CD1c-positive myeloid dendritic cell (primary cell): ENCODE data around the gene ZNHIT3.
"Not testable (repeated sequence)": the region's sequence is repeated elsewhere in the genome, so short reads cannot be mapped to it uniquely, and the experiment has no call there.

Source experiments
- DNase-seq: peaks from one replicate; pipeline ENCODE4 v3.0.0-alpha.2; 2016; ENCODE audit errors: extremely low spot score

Gene ZNHIT3

DNA sequence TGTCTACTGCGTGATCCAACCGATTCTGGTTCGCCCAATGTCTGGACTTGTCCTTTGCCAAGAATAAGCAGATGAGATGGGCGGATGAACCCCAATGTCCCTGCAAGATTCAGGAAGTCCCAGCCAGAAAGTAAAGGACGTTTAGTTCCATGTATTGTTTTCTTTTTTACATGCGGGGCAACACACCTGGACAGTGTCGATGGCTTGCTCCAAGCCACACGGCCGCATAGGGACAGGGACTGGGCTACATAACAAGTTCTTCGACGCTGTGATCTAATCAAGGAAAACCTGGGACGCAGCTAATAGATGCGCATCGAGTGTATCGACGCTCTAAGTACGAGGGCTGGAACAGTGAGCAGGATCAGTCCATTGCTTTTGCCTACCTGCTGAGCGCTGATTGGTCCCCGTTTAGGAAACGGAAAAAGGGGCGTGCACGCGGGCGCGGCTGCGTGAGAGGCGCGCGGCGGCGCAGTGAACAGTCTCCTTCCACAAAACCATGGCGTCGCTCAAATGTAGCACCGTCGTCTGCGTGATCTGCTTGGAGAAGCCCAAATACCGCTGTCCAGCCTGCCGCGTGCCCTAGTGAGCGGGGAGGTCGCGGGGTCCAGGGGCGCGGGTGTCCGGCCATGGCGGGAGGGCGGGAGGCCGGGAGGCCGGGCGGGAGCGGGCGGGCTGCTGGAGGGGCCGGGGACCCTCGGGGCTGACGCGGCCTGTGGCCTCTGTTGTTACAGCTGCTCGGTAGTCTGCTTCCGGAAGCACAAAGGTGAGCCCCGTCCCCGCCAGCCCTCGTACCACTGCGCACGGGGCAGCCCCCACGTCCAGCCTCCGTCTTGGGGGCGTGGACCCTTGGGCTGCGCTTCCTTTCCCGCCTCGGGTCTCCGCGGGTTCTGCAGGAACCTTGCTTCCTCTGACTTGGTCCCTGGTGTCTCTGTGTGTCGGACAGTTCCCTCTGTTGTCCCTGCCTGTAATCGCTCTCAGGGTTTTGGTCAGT, at the start of gene ZNHIT3:
Gene ZNHIT3 (plus strand): TSS at position 478 of the 991 bp plus-strand sequence. CDS start 19 bp downstream, at position 497.
- peak; percentile 96 for DNase-seq

DNA sequence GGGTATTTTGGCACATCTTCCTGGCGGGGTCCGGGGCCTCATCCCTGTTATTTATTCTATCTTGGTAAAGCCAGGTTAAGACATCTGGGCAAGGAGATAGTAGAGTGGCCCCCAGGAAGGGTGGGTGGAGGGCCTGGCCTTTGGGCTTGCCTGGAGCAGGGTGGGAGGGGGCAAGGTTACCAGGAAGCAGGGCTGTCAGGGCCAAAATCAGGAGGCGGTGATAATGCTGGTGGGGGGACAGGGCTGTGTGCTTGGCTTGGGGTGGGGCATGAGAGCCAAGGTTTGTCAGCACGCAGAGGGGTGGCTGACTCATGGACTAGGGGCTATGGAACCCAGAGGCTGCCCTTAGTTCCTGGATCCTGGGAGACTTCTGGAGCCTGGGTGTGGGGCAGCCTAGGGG, 44.7 kb upstream of the ZNHIT3 start:
- DNase-seq, result not testable (repeated sequence)

DNA sequence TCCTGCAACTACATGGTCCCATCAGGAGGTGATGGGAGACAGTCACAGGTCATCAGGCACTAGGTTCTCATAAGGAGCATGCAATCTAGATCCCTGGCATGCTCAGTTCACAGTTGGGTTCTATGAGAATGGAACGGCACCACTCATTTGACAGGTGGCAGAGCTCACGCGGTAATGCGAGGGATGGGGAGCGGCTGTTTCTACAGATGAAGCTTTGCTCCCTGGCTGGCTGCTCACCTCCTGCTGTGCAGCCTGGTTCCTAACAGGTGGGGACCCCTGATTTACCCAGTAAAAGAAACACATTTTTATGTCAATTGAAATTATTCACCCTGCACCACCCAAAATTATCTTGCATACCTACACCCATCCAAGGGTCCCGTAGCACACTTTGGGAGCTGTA, 42.7 kb upstream of the ZNHIT3 start:
- DNase-seq, result no peak

DNA sequence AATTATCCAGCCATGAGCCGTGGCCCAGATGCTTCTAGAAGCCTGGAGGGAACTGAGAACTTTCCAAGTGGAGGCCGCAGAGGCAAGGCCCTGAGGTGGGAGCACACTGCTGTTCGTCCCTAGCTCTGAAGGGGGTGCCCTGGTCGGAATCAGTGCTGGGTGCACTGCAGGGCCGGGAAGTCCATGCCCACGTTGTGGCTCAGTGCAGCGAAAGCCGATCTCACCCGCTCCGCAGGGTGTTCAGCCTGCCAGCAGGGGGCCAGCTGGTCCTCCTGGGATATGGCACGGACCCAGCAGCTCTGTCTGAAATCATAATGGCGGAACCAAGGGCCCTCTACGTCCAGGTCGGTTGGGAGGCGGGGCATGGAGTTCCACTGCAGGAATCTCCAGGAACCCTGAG, 36.5 kb upstream of the ZNHIT3 start:
- not testable (repeated sequence) for DNase-seq

DNA sequence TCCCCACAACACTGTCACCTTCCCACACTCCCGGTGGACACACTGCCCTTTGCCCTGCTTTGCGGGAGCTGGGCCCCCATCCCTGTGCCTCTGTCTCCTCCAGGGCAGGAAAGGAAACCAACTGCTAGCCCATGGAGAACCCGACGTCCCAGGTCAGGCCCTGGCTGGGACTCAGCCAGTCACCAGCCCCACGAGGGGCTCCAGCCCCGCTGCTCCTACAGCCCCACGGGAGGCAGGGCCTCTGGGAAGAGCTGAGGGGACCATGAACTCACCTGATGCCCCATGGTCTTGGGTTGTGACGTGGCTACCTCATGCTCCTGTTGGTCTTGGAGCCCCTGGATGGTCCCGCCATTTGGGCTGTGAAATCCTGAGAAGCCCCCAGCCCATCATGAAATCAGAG, 33.6 kb upstream of the ZNHIT3 start:
- DNase-seq, result not testable (repeated sequence)

DNA sequence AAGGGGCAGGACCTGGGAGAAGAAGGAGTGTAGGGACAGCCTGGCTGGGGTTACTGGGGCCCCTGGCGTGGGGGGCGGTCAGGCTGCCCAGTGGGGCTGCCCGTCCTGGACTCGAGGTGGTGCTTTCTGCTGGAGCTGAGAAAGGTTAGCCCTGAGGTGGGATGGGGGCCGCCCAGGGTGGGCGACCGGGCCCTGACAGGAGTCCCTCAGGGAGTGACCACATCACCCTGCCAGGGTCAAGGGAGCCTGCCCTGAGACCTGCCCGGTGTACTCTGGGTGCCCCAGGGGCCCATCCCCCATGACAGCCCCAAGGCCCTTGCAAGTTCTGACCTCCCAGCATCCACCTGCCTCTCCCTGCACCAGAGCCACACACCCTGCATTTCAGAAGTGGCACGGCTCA, 28.8 kb upstream of the ZNHIT3 start:
- DNase-seq, result not testable (repeated sequence)

DNA sequence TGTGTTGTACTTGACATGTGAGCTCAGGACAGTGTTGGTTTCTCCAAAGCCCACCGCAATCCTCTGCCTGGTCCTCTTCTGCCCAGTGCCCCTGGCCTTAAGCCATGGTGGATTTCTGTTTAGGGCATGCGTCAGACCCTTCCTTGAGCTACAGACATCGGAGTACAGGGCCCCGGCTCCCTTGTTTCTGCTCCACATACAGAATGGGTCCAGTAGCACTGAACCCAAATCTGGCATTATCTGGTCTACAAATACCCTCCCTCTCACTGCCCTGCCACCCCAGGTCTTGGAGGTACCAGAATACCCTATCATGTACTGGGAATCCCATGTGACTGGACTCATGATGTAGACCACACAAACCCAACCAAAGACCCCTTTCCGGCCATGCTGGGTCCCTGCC, 27.4 kb upstream of the ZNHIT3 start:
- no peak for DNase-seq

DNA sequence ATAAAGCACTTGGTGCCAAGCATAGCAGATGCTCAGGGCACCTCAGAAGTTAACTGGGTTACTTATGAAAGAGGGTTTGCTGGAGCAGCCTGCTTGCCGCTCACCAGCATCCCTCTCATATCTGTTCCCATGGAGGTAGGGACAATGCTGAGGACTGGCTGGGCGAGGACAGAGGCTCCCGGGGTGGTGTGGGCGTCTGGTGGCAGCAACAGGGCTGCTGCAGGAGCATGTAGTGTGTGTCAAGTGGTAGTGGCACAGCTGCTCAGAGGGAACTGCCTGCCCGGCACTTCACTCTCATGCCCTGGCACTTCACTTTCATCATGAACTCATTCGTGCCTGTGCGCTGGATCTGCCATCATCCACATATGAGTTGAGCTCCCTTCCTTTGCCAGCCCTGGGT, 26.9 kb upstream of the ZNHIT3 start:
- no peak for DNase-seq

DNA sequence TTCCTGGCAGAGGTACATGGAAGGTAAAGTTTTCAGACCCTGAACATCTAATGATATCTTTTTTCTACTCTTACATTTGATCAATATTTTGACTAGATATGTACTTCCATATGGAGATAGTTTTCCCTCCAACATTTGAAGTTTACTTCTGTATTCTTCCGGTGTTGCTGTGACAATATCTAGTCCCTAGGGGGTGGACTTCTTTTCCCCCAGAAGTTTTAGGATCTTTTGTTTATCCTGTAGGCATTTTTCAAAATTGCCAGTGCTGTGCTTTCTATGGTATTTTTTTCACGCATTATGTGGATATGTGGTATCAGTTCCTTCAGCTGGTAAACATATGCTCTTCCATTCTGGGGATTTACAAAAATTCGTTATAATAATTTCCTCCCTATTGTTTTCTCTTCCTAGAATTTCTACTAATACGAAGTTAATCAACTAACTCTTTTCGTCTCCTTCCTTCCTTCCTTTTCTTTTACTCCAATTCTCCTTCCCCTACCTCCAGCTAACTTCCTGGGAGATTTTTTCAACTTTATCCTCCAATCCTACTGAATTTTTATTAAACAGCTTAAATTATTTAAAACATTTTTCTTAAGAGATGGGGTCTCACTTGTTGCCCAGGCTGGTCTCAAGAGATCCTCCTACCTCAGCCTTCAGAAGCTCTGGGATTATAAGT, 26.1 kb upstream of the ZNHIT3 start:
- DNase-seq, result no peak

DNA sequence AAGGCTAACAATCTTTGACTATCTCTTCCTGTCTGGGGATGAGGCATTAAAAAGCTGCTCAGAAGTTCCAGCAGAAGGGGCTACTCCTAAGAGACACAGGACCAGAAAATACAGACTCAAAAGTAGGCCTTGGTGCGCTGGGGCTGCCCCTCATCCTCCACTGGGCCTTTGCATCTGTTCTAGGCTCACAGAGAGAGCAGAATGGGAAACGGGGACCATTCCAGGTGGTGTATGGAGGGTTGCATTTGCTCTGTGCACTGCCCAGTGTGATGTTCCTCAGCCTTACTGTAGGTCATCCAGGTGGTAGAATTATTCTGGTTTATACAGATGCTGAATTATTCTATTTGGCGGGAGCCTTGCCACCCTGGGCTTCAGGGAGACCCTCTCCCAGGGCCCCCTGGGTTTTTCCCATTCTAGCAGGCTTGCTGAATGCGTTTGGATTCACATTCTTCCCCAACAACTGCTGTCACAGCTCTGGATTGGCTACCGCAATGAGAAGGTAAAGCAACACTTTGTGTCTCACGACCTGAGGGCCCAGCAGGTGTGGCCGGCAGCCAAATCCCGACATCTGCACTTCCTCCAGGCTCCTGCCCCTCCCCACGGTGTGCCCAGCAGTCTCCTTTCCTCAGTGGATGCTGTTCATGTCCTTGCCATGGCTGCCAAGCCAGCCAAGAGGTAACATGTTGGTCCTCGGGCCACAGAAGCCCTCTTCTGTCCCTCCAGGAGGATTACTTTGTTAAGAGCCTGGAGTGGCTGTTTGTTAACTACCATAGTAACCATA, 25.0 kb upstream of the ZNHIT3 start:
- DNase-seq, result no peak

DNA sequence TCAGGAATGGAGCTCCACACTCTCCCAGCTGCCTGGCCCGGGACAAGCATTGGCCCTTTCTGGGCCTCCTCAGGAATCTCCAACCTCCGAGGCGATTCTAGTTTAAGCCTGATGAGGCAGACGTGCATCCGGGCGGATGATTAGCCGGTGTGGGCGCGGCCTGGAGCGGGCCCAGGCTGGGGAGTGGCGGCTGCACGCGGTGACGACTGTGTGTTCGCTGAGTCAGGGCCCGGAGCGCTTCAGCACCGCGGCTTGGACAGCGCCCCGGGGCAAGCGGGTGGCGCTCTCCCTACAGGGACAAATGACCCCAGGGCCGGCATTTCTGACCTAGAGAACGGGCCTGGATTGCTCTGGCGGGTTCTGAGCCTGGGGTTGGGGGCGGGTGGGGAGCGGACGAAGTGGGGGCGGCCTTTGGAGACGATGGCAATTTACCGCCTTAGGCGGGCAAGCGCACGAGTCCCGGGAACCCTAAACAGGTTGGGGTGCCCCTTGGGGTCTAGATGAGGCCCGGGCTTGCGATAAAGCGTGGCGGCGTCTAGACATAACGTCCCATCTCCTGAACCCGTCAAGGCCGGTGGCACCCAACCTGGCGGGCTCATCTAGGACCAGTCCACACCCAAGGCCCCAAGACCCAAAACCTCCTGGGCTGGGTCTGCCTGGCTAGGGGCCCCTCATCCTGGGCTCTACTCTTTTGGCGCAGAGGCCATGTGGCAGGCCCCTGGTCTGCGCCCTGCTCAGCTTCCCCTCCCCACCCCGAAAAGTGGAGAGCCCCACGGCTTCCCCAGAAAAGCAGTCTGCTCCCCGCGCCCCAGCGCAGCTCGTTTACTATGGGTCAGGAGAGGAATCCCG, 22.3 kb upstream of the ZNHIT3 start:
- DNase-seq, result peak; percentile 73

DNA sequence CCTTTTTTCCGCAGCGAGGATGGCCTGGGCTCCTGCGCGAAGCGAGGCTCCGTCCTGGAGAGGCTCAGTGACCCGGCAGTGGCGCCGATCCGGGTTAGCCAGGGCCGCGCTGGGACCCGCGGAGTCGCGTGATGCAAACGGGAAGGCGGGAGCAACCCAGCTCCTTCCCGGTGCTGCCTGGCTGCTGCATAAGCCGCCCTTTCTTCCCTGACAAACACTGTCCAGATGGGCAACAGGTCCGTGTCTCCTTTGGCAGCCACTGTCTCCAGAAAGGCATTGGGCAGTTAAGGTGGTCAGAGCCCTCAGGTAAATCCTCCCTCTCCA, 21.8 kb upstream of the ZNHIT3 start:
- DNase-seq, result no peak

DNA sequence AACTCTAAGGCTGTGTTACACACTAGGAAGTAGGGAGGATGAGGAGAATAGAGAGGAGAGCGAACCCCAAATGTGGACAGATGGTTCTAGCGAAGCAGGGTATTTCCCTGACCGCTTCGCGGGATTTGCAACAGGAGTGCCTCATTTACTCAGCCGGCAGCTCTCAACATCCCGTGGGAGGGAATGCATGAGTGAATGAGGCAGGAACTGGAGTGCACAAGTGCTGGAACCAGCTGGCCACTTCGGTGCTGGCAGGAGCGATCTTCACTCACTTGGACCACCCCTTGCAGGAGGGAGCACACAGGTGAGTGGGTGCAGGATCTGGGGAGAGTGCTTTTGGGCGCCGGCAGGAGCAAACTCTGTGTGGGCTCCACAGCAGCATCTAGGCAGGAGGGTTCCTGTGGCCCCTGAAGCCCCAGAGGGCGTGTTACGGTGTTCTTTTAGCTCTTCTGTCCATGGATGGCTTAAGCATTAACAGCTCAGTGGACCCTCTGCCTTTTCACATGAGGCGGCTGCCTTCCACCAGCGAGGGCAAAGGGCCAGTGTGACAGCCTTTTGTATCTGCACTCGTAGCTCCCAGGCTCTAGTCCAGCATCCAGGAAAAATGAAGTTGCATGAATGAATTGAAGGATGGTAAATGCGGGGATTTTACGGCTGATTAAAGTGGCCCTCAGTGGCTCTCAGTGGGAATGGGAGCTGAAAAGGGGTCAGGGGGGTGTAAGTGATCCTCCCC, 17.4 kb upstream of the ZNHIT3 start:
- no peak for DNase-seq

DNA sequence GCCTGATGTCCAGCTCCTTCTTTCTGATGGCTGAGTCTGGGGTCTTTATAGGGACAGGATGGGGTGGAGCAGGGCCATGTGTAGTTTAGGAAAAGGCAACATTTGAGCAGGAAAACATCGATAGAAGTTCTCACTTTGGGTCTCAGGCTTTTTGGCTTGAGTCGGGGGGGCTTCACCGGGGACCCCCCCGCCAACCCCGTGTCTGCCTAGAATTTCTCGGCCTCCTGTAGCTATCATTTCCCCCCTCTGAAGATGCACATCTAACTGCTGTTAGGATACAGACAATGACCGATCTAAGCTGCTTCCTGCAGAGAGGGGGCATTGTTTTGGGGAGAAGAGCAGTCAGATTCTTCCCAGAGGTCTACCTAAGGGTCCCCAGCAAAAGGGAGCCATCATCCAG, 16.7 kb upstream of the ZNHIT3 start:
- no peak for DNase-seq

DNA sequence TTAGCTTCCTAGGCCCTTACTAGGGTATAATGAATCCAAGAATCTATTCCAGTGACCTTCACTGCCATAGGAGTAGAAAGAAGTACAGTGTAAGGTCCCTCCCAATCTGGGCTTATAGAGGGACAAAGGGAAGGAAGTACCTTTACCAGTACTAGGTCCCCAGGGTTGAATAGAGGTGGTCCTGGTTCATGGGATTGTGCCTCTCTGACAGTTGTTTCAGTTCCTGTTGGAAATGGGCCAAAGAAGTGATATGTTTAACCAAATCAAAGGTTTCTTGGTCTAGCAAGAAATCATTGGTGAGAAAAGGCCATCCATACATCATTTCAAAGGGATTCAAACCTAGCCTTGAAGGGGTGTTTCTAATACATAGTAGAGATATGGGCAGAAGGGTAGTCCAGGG, 16.0 kb upstream of the ZNHIT3 start:
- DNase-seq, result no peak

DNA sequence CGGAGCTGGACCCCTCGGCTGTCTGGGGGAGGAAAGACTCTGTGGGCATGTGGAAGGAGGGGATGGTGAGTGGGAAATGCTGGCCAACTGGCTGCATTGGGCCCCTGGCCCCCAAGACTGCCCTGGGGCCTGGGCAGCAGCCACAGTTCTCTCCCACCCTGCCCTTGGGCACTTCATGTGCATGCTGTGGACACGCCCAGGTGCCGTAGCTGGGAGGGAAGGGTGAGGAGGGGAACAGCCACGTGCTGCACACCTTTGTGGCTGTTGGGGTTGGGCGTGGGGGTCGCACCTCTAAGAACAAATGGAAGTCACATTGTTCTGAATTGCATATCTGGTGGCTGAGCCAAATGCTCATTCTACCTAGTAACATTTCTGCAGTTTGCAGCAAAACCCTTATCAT, 11.9 kb upstream of the ZNHIT3 start:
- DNase-seq, result no peak

DNA sequence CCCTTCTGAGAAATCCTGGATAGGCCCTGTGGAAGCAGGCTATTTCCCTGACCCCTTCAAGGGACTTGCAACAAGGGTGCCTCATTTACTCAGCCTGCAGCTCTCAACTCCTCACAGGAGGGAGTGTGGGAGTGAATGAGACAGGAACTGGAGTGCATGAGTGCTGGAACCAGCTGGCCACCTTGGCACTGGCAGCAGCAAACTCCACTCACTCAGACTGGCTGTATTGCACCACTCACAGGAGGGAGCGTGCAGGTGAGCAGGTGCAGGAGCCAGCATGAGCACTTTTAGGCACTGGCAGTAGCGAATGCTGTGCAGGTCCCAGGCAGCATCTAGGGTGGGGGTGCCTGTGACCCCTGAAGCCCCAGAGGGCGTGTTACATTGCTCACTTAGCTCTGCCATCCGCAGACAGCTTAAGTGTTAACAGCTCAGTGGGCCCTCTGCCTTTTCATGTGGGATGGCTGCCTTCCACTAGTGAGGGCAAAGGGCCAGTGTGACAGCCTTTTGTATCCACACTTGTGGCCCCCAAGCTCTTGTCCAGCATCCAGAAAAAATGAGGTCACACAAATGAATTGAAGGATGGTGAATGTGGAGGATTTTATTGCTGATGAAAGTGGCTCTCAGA, 11.0 kb upstream of the ZNHIT3 start:
- DNase-seq, result no peak

DNA sequence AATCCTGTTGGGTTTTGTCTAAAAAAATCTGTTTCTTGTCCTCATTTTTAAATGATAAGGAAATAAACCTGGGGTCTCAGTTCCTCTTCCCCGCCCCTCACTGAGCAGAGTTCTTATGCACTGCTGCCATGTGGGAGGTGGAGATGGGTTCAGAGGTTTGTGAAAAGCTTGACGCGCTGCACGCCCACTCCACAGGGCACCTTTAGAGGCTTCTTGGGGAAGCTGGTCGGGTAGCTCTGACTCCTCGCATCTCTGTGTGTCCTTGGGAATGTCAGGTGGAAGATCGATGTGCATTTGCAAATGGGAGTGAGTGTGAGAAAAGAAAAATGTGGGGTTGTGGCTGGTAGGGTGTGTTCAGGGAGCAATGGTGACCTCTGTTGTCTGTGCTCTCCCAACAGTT, 4.7 kb upstream of the ZNHIT3 start:
- DNase-seq, result no peak

DNA sequence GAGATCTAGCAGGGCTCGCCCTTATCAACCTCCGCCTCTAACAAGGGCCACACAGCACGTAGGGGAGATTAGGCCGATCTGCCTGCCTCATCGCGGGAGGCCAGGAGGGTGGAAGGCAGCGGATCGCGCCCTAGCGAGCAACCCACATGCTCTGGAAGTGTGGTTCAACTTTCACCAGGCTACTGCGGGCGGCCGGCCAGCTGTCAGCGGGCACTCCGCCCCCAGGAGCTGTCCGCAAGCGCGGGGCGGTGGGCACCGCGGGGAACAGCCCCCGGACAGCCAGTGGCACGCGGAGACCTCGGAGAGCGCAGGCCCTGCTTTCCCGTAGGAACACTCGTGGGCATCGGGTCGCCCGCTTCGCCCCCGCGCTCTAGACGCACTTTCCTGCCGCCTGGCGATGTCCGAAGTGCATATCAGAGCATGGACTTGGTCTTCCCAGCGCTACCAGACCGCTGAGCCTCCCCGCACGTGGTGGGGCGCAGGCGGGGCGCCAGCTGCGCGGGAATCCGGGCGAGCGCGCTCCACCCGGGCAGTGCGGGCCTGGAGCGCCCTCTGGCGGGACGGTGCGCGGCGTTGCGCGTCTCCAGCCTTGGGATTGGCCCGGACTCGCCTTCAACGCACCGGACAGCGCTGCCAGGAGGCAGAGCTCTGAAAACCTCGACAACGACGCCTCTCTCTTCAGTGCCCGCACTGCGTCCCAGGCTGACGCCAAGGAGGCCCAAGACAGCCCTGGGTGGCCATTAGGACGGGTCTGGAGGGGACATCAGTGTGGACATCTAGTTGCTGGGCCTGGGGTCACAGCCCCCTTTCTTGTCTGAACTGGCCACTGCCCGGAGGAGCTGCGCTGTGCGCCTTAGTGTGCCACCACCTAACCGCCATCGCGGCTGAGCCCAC, 3.6 kb upstream of the ZNHIT3 start:
- DNase-seq, result peak; percentile 91
